ENCODE measurements around the gene HOOK2. TPM values are rescaled to one million over a fixed set of nuclear protein-coding genes. Genes with fewer than 3 reads are reported as not detected.

The HOOK2 gene
- total RNA-seq, 1 experiment from 2014 or later = 74.2 TPM

GRCh38 chr19:12759686-12760085 lies 15.7 kb downstream of the HOOK2 start:
- POLR2A ChIA-PET = no interaction called here

GRCh38 chr19:12757544-12758274 lies 17.6 kb downstream of the HOOK2 start:
- Histone ChIP-seq H3K4me1 (no peaks in the 10 kb centered on the region; the same call in 1 of the 2 replicates), H3K9me3 (no peaks in the 10 kb centered on the region), H3K36me3 (ENCODE audit: control insufficient read depth, insufficient read depth, low read length) (no peaks in the 10 kb centered on the region), H3K27me3 (replicated peaks; ENCODE audit: control insufficient read depth, insufficient read depth, low read length) (no peaks in the 10 kb centered on the region), H3K4me3 (ENCODE audit: low read depth, low read length) (peak overlapping the region; percentile 4; the same call in 1 of the 2 replicates)
- no TSS peak for BruUV-seq (replicated peaks)
- intact Hi-C loops (cut with micrococcal nuclease; ENCODE audit: unreplicated experiment) = no loop called here
- H3K9me3 Mint-ChIP-seq (ENCODE audit: unreplicated experiment) = no peaks in the 10 kb centered on the region
- TF ChIP-seq, protein P1, sequence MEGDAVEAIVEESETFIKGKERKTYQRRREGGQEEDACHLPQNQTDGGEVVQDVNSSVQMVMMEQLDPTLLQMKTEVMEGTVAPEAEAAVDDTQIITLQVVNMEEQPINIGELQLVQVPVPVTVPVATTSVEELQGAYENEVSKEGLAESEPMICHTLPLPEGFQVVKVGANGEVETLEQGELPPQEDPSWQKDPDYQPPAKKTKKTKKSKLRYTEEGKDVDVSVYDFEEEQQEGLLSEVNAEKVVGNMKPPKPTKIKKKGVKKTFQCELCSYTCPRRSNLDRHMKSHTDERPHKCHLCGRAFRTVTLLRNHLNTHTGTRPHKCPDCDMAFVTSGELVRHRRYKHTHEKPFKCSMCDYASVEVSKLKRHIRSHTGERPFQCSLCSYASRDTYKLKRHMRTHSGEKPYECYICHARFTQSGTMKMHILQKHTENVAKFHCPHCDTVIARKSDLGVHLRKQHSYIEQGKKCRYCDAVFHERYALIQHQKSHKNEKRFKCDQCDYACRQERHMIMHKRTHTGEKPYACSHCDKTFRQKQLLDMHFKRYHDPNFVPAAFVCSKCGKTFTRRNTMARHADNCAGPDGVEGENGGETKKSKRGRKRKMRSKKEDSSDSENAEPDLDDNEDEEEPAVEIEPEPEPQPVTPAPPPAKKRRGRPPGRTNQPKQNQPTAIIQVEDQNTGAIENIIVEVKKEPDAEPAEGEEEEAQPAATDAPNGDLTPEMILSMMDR (IDR thresholded peaks at IDR 0.05; ENCODE audit: insufficient read depth in 1 of 2, low read depth in 1 of 2, low read length in 1 of 2, severe bottlenecking in 1 of 2, unreplicated experiment in 1 of 2) = peak; percentile 74 to 80
- POLR2A ChIA-PET = no interaction called here
- H3K27ac Mint-ChIP-seq (ENCODE audit: unreplicated experiment) = no peak overlapping the region
- no peaks in the 10 kb centered on the region for H3K4me1 Mint-ChIP-seq (ENCODE audit: low read depth, unreplicated experiment)
- H3K36me3 Mint-ChIP-seq (ENCODE audit: insufficient read depth, unreplicated experiment) = peaks cover 13% of the 10 kb centered on the region
- H3K4me3 Mint-ChIP-seq (ENCODE audit: unreplicated experiment) = peak overlapping the region; percentile 49
- CTCF ChIA-PET = interaction anchor here (0.6 to 1.4 kb wide), 8 partner anchors 11 to 1627 kb away, joined by 3 to 7 read pairs (median 4); partner anchors contain the start of gene GET3
- H3K27me3 Mint-ChIP-seq (ENCODE audit: insufficient read depth, unreplicated experiment) = peaks cover 7% of the 10 kb centered on the region
- DNase-seq = peak; percentile 59 to 79

More at GRCh38 chr19:12759686-12760085, 15.7 kb downstream of the HOOK2 start:
- H3K4me3 Mint-ChIP-seq (ENCODE audit: unreplicated experiment) = no peak overlapping the region
- H3K27me3 Mint-ChIP-seq (ENCODE audit: insufficient read depth, unreplicated experiment) = no peaks in the 10 kb centered on the region
- CTCF ChIA-PET = interaction anchor here (0.6 to 1.8 kb wide), 7 partner anchors 12 to 131 kb away, joined by 3 to 15 read pairs (median 6); partner anchors contain the start of genes GCDH, GET3, JUNB and TRIR
- Histone ChIP-seq H3K4me1 (no peaks in the 10 kb centered on the region; the same call in 1 of the 2 replicates), H3K27me3 (replicated peaks; ENCODE audit: control insufficient read depth, insufficient read depth, low read length) (no peaks in the 10 kb centered on the region), H3K36me3 (ENCODE audit: control insufficient read depth, insufficient read depth, low read length) (peaks cover 2% of the 10 kb centered on the region; the same call in 1 of the 2 replicates), H3K9me3 (no peaks in the 10 kb centered on the region), H3K4me3 (ENCODE audit: low read depth, low read length) (no peak overlapping the region)
- intact Hi-C loops (cut with micrococcal nuclease; ENCODE audit: unreplicated experiment) = loop anchor here (1.0 to 5.0 kb wide), 3 partner anchors 37 to 88 kb away; no protein-coding TSS in a partner anchor
- H3K4me1 Mint-ChIP-seq (ENCODE audit: low read depth, unreplicated experiment) = no peaks in the 10 kb centered on the region
- TF ChIP-seq, protein P1 (IDR thresholded peaks at IDR 0.05; ENCODE audit: insufficient read depth in 1 of 2, low read depth in 1 of 2, low read length in 1 of 2, severe bottlenecking in 1 of 2, unreplicated experiment in 1 of 2) = no peak
- H3K9me3 Mint-ChIP-seq (ENCODE audit: unreplicated experiment) = no peaks in the 10 kb centered on the region
- no peak overlapping the region for H3K27ac Mint-ChIP-seq (ENCODE audit: unreplicated experiment)
- DNase-seq = no peak
- peaks cover 18% of the 10 kb centered on the region for H3K36me3 Mint-ChIP-seq (ENCODE audit: insufficient read depth, unreplicated experiment)
- no TSS peak for BruUV-seq (replicated peaks)

DNA sequence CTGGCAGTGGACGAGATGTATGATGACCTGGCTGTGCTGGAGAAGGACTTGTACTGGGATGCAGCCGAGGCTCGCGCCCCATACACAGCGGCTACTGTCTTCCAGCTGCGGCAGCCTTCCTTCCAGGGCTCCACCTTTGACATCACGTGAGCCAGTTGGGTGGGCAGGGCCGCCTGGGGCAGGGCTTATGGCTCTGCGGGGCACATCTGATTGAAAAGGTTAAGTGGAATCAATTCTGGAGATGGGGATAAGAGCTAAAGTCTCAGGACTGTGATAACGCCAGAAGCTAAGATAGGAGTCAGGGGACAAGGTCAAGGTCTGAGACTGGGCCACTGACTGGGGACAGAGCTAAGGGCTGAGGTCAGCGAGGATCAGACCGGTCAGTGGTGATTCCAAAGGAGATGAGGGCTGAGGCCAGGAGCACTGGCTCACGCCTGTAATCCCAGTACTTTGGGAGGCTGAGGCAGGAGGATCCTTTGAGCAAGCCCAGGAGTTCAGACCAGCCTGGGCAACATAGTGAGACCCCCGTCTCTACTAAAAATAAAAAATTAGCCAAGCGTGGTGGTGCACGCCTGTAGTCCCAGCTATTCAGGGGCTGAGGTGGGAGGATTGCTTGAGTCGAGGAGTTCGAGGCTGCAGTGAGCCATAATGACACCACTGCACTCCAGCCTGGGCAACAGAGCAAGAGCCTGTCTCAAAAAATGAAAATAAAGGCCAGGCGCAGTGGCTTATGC lies 19.0 kb downstream of the HOOK2 start:
- Mint-ChIP-seq H3K4me3 (ENCODE audit: unreplicated experiment) (no peak overlapping the region), H3K36me3 (ENCODE audit: insufficient read depth, unreplicated experiment) (peaks cover 13% of the 10 kb centered on the region), H3K4me1 (ENCODE audit: low read depth, unreplicated experiment) (no peaks in the 10 kb centered on the region), H3K9me3 (ENCODE audit: unreplicated experiment) (no peaks in the 10 kb centered on the region), H3K27ac (ENCODE audit: unreplicated experiment) (no peak overlapping the region), H3K27me3 (ENCODE audit: insufficient read depth, unreplicated experiment) (peaks cover 9% of the 10 kb centered on the region)
- TF ChIP-seq, protein P1 (IDR thresholded peaks at IDR 0.05; ENCODE audit: insufficient read depth in 1 of 2, low read depth in 1 of 2, low read length in 1 of 2, severe bottlenecking in 1 of 2, unreplicated experiment in 1 of 2) = no peak
- CTCF ChIA-PET = no interaction called here
- H3K36me3 ChIP-seq (ENCODE audit: control insufficient read depth, insufficient read depth, low read length) = no peaks in the 10 kb centered on the region
- no peak overlapping the region for H3K4me3 ChIP-seq (ENCODE audit: low read depth, low read length)
- no peaks in the 10 kb centered on the region for H3K27me3 ChIP-seq (replicated peaks; ENCODE audit: control insufficient read depth, insufficient read depth, low read length)
- H3K9me3 ChIP-seq = no peaks in the 10 kb centered on the region
- BruUV-seq (replicated peaks) = no TSS peak
- intact Hi-C loops (cut with micrococcal nuclease; ENCODE audit: unreplicated experiment) = no loop called here
- peaks cover 5% of the 10 kb centered on the region; the same call in 1 of the 2 replicates for H3K4me1 ChIP-seq
- POLR2A ChIA-PET = no interaction called here
- no peak for DNase-seq

Data from Caco-2 (cell line).